T-helper 22 cell (primary cell): ENCODE measurements around the gene CCDC106.

Experiments used
- DNase-seq: peaks from one replicate; pipeline ENCODE4 v3.0.0-alpha.2; 2020; ENCODE audit warnings: low read depth

The CCDC106 gene

GRCh38 chr19:55697698-55698097, 49.7 kb downstream of the CCDC106 start:
- no peak for DNase-seq

- no peak for DNase-seq
Measured at GRCh38 chr19:55698256-55698655, 50.2 kb downstream of the CCDC106 start.

- DNase-seq, result no peak
Measured at GRCh38 chr19:55699221-55699620, 51.2 kb downstream of the CCDC106 start.

GRCh38 chr19:55700813-55701212, 52.8 kb downstream of the CCDC106 start:
- no peak for DNase-seq

- no peak for DNase-seq
Measured at GRCh38 chr19:55702131-55702627, 54.2 kb downstream of the CCDC106 start.
